Effector memory CD4-positive, alpha-beta T cell (primary cell): Measurements from ENCODE around the gene RNF17.

Experiments
- DNase-seq, 3 donors: peaks; one replicate each; pipeline ENCODE4 v3.0.0-alpha.2; 2020
- H3K27ac ChIP-seq: 2 replicates; pipeline ENCODE4 v1.7.0; 2013; ENCODE audit warnings: mild to moderate bottlenecking, low read length, moderate library complexity; ENCODE audit not compliant: insufficient read depth, poor library complexity, severe bottlenecking
- H3K27me3 ChIP-seq: replicated peaks from 2 replicates; pipeline ENCODE4 v1.7.0; 2013; ENCODE audit warnings: mild to moderate bottlenecking, low read length; ENCODE audit not compliant: insufficient read depth, control insufficient read depth, poor library complexity, severe bottlenecking
- H3K36me3 ChIP-seq: 2 replicates; pipeline ENCODE4 v1.7.0; 2013; ENCODE audit warnings: mild to moderate bottlenecking, low read length, moderate library complexity; ENCODE audit not compliant: control insufficient read depth, insufficient read depth
- H3K4me1 ChIP-seq: 2 replicates; pipeline ENCODE4 v1.7.0; 2013; ENCODE audit warnings: low read length, mild to moderate bottlenecking; ENCODE audit not compliant: control insufficient read depth, insufficient read depth, poor library complexity, severe bottlenecking
- H3K4me3 ChIP-seq: 2 replicates; pipeline ENCODE4 v1.7.0; 2013; ENCODE audit warnings: low read length, low read depth, mild to moderate bottlenecking; ENCODE audit not compliant: insufficient read depth, poor library complexity, severe bottlenecking
- H3K9me3 ChIP-seq: 2 replicates; pipeline ENCODE4 v1.7.0; 2013; ENCODE audit warnings: mild to moderate bottlenecking, low read length, moderate library complexity; ENCODE audit not compliant: control insufficient read depth

RNF17 gene

GRCh38 chr13:24893863-24894262 lies 129.9 kb downstream of the RNF17 start:
- DNase-seq = no peak
- Histone ChIP-seq H3K36me3 (no peaks in the 10 kb centered on the region), H3K27me3 (no peaks in the 10 kb centered on the region), H3K9me3 (no peaks in the 10 kb centered on the region), H3K27ac (no peak overlapping the region), H3K4me1 (no peaks in the 10 kb centered on the region), H3K4me3 (no peak overlapping the region)

GRCh38 chr13:24894277-24894971 lies 130.5 kb downstream of the RNF17 start:
- no peak overlapping the region for H3K27ac ChIP-seq
- no peaks in the 10 kb centered on the region for H3K4me1 ChIP-seq
- H3K9me3 ChIP-seq = no peaks in the 10 kb centered on the region
- DNase-seq = no peak
- no peak overlapping the region for H3K4me3 ChIP-seq
- no peaks in the 10 kb centered on the region for H3K27me3 ChIP-seq
- no peaks in the 10 kb centered on the region for H3K36me3 ChIP-seq

GRCh38 chr13:24894972-24895300 lies 131.0 kb downstream of the RNF17 start:
- Histone ChIP-seq H3K27me3 (no peaks in the 10 kb centered on the region), H3K27ac (no peak overlapping the region), H3K36me3 (no peaks in the 10 kb centered on the region), H3K4me3 (no peak overlapping the region), H3K4me1 (no peaks in the 10 kb centered on the region), H3K9me3 (no peaks in the 10 kb centered on the region)
- no peak for DNase-seq

- no peaks in the 10 kb centered on the region for H3K4me1 ChIP-seq
- no peaks in the 10 kb centered on the region for H3K9me3 ChIP-seq
- no peaks in the 10 kb centered on the region for H3K27me3 ChIP-seq
- H3K4me3 ChIP-seq = no peak overlapping the region
- no peaks in the 10 kb centered on the region for H3K36me3 ChIP-seq
- no peak for DNase-seq
- H3K27ac ChIP-seq = no peak overlapping the region
Measured at GRCh38 chr13:24896061-24896460, 132.1 kb downstream of the RNF17 start.

DNA sequence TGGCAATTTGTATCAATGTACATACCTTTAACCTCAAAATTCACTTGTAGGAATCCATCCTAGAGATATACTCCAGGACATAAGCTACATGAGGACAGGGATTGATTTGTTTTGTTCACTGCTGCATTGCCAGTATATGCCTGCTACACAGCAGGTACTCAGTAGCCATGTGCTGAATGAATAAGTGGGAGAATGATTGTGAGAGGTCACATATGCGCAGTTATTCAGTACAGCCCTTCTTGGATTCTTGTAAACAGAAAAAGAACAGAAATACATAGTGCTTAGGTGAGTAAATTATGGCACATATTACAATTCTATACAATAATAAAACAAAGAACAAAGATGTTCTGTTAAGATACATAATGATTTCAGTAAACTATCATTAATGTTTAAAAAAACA lies 133.3 kb downstream of the RNF17 start:
- H3K4me3 ChIP-seq = no peak overlapping the region
- H3K27ac ChIP-seq = no peak overlapping the region
- H3K36me3 ChIP-seq = no peaks in the 10 kb centered on the region
- H3K4me1 ChIP-seq = no peaks in the 10 kb centered on the region
- H3K27me3 ChIP-seq = no peaks in the 10 kb centered on the region
- no peaks in the 10 kb centered on the region for H3K9me3 ChIP-seq
- no peak for DNase-seq

GRCh38 chr13:24899601-24900000 lies 135.6 kb downstream of the RNF17 start:
- Histone ChIP-seq H3K4me1 (no peaks in the 10 kb centered on the region), H3K36me3 (no peaks in the 10 kb centered on the region), H3K27me3 (no peaks in the 10 kb centered on the region), H3K4me3 (no peak overlapping the region), H3K27ac (no peak overlapping the region), H3K9me3 (no peaks in the 10 kb centered on the region)
- DNase-seq = no peak

DNA sequence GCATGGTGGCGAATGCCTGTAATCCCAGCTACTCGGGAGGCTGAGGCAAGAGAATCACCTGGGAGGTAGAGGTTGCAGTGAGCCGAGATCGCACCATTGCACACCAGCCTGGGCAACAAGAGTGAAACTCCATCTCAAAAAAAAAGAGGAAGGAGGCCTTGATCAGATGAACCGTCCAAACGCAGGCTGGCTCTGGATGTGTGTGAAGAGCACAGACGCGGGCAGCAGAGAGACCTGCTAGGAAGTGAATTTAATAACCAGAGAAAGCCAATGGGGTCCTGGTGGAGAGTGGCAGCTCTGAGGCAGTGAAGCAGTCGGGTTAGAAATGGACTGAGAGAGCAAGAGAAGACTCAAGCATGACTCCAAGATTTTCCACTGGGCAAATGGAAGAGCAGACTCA lies 136.5 kb downstream of the RNF17 start:
- H3K4me3 ChIP-seq = no peak overlapping the region
- H3K36me3 ChIP-seq = no peaks in the 10 kb centered on the region
- no peak overlapping the region for H3K27ac ChIP-seq
- no peaks in the 10 kb centered on the region for H3K27me3 ChIP-seq
- no peaks in the 10 kb centered on the region for H3K9me3 ChIP-seq
- no peaks in the 10 kb centered on the region for H3K4me1 ChIP-seq
- DNase-seq = no peak

DNA sequence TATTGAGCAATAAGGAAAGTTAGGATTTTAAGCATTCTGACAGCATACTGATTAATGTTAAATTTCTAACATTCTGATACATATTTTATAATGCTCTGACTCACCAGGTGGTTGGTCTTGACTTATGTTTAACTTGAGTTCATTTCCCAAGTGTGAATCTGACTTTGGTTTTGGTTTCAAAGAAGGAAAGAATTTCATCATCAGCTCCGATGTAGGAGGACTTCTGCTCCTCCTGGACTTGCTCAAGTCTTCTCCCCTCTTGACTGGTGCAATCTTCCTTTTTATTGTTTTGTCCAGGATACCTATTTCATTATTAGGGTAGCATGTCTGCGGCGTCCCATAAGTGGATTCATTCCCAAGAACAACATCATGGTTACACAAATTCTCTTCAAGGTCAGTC lies 141.3 kb downstream of the RNF17 start:
- DNase-seq = no peak
- Histone ChIP-seq H3K4me3 (no peak overlapping the region), H3K9me3 (no peaks in the 10 kb centered on the region), H3K27ac (no peak overlapping the region), H3K4me1 (no peaks in the 10 kb centered on the region), H3K27me3 (no peaks in the 10 kb centered on the region), H3K36me3 (no peaks in the 10 kb centered on the region)

GRCh38 chr13:24906268-24906667 lies 142.3 kb downstream of the RNF17 start:
- H3K4me3 ChIP-seq = no peak overlapping the region
- H3K36me3 ChIP-seq = no peaks in the 10 kb centered on the region
- no peaks in the 10 kb centered on the region for H3K4me1 ChIP-seq
- DNase-seq = no peak
- no peaks in the 10 kb centered on the region for H3K27me3 ChIP-seq
- no peak overlapping the region for H3K27ac ChIP-seq
- no peaks in the 10 kb centered on the region for H3K9me3 ChIP-seq

DNA sequence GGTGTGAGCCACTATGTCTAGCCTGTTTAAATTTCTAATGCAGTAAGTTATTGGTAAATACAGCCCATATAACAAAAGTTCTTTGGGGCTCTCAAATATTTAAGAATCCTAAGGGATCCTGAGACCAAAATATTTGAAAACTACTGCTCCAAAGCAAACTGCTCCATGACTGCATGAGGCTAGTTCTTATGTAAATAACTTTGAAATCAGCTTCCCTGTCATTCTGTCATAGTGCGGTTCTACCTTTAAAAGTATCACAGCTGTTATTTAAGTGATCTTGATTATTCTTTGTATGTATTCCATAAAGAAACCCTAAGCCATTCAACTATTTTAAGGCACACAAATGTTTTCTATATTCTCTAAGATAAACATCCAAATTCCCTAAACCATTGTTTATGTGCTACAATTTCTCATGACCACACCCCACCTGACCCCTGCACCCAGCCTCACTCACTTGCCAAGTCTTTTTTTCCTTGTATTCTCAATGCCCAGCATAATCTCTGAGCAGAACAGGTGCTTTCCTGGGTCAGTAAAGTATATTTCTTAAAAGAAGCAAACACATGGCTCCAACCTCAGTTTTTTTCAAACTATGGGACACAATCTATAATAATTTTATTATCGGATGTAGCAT lies 146.6 kb downstream of the RNF17 start:
- no peaks in the 10 kb centered on the region for H3K27me3 ChIP-seq

More for the DNA sequence above, 146.6 kb downstream of the RNF17 start:
- no peak overlapping the region for H3K27ac ChIP-seq
- H3K4me3 ChIP-seq = no peak overlapping the region
- H3K4me1 ChIP-seq = no peaks in the 10 kb centered on the region
- H3K9me3 ChIP-seq = no peaks in the 10 kb centered on the region
- DNase-seq = no peak
- no peaks in the 10 kb centered on the region for H3K36me3 ChIP-seq
